ENCODE results near the gene CDT1.
"Not testable (repeated sequence)": the region's sequence is repeated elsewhere in the genome, so short reads cannot be mapped to it uniquely, and the experiment has no call there.

The CDT1 gene

DNA sequence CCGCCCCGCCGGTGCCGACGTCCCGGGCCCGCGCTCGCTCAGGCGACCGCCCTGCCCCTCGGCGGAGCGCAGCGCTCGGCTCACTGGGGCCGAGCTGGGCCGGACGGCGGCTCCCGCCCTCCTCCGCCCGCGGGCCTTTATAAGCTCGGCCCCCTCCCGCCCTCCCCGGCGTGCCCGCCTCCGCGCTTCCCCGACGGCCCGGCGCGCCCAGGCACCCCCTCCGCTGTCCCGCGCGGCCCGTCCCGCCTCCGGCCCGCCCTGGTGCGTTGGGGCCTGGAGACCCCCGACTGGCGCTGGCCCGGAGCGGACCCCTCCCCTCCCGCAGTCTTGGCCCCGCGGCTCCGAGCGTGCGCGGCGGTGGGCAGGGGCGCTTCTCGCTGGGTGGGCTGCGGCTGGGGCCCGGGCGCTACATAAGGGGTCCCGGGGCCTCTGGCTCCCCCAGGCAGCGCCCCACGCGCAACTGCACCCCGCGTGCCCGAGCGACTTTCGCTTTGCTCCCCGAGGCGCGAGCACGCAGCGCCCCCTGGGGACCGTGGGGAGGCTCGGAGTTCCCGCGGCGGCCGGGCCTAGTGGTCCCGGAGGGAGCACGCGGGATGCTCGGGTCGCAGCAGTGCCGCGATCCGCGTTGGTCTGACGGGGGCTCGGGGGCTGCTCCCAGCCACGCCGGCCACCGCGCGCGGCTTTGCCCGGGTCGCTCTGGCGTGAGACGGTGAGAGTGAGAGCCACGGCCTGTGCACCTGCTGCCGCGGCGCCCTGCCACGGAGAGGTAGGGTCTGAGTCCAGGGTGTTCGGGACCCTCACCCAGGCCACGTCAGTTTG lies 18.3 kb upstream of the CDT1 start, which contains the start of gene PIEZO1:
TSS of gene PIEZO1 (minus strand) at position 115 of the 819 bp plus-strand sequence. CDS start 256 bp downstream, outside the sequence.
- peaks cover 38% of the 10 kb centered on the region for H3K4me1 ChIP-seq (ENCODE audit: control insufficient read depth, insufficient read depth, low read length, poor library complexity, severe bottlenecking)
- peak within 1 kb of the TSS; percentile 94 for H3K27ac ChIP-seq (ENCODE audit: low read depth, low read length, severe bottlenecking)
- no peaks in the 10 kb centered on the region for H3K36me3 ChIP-seq (ENCODE audit: control insufficient read depth, insufficient read depth, low read length)
- no peaks in the 10 kb centered on the region for H3K9me3 ChIP-seq (ENCODE audit: control insufficient read depth, low read length)
- WGBS, 2 experiments (ENCODE audit: insufficient coverage in 2 of 2): 8 to 9% methylated on average over 80 to 97 of the region's 110 CpGs
- peak within 1 kb of the TSS; percentile 50 for H3K4me3 ChIP-seq (ENCODE audit: extremely low read depth, insufficient read depth, low read length, poor library complexity, severe bottlenecking)

DNA sequence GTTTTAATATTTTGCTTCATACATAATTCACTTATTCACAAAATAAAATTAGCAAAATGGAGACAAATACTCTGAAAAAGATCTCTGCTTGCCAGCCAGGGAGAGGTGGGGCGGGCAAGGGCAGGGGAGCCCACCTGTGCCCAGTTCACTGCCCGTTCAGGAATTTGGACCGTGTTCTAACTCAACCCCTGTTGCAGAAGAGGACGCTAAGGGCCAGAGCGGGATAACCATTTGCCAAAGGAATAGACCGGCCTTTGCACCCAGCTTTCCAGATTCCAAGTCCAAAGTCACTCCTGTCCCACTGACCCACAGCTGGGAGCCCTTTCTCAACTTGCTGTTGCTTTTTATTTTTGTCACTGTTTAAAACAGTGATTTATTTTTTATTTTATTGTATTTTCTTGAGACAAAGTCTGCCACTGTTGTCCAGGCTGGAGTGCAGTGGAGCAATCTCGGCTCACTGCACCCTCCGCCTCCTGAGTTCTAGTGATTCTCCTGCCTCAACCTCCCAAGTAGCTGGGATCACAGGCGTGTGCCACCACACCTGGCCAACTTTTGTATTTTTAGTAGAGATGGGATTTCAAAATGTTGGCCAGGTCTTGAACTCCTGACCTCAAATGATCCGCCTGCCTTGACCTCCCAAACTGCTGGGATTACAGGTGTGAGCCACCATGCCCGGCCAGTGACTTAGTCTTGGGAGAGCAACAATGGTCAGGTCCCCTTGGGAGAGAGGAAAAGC lies 15.8 kb upstream of the CDT1 start:
- Histone ChIP-seq H3K4me3 (ENCODE audit: extremely low read depth, insufficient read depth, low read length, poor library complexity, severe bottlenecking) (no peak overlapping the region), H3K9me3 (ENCODE audit: control insufficient read depth, low read length) (no peaks in the 10 kb centered on the region), H3K36me3 (ENCODE audit: control insufficient read depth, insufficient read depth, low read length) (no peaks in the 10 kb centered on the region), H3K4me1 (ENCODE audit: control insufficient read depth, insufficient read depth, low read length, poor library complexity, severe bottlenecking) (peaks cover 25% of the 10 kb centered on the region), H3K27ac (ENCODE audit: low read depth, low read length, severe bottlenecking) (no peak overlapping the region)
- WGBS, 2 experiments (ENCODE audit: insufficient coverage in 2 of 2): 91 to 95% methylated on average over 8 to 10 of the region's 11 CpGs

DNA sequence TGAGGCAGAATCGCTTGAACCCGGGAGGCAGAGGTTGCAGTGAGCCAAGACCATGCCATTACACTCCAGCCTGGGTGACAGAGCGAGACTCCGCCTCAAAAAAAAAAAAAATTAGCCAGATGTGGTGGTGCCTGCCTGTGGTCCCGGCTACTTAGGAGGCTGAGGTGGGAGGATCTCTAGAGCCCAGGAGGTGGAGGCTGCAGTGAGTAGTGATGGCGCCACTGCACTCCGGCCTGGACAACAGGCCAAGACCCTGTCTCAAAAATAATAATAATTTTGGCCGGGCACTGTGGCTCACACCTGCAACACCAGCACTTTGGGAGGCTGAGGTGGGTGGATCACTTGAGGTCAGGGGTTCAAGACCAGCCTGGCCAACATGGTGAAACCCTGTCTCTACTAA lies 14.8 kb upstream of the CDT1 start:
- 90 to 93% methylated on average over 6 of the region's 8 CpGs for WGBS, 2 experiments (ENCODE audit: insufficient coverage in 2 of 2)
- not testable (repeated sequence) for H3K27ac ChIP-seq (ENCODE audit: low read depth, low read length, severe bottlenecking); H3K9me3 ChIP-seq (ENCODE audit: control insufficient read depth, low read length); H3K36me3 ChIP-seq (ENCODE audit: control insufficient read depth, insufficient read depth, low read length); H3K4me3 ChIP-seq (ENCODE audit: extremely low read depth, insufficient read depth, low read length, poor library complexity, severe bottlenecking)
- H3K4me1 ChIP-seq (ENCODE audit: control insufficient read depth, insufficient read depth, low read length, poor library complexity, severe bottlenecking): peaks cover 15% of the 10 kb centered on the region

DNA sequence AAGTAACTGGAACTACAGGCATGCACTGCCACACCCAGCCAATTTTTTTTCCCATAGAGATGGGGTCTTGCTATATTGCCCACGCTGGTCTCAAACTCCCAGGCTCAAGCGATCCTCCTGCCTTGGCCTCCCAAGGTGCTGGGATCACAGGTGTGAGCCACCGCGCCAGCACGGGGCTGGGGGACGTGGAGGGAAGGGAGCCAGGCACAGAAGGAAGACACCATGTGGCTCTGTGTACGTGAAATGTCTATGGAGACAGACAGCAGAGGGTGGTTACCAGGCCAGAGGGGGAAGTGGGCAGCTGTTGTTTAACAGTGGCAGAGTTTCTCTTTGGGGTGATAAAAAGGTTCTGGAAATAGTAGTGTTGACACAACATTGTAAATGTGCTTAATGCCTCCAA lies 14.0 kb upstream of the CDT1 start:
- 89 to 98% methylated on average over 6 of the region's 7 CpGs for WGBS, 2 experiments (ENCODE audit: insufficient coverage in 2 of 2)
- Histone ChIP-seq H3K36me3 (ENCODE audit: control insufficient read depth, insufficient read depth, low read length) (no peaks in the 10 kb centered on the region), H3K4me3 (ENCODE audit: extremely low read depth, insufficient read depth, low read length, poor library complexity, severe bottlenecking) (no peak overlapping the region), H3K9me3 (ENCODE audit: control insufficient read depth, low read length) (no peaks in the 10 kb centered on the region), H3K27ac (ENCODE audit: low read depth, low read length, severe bottlenecking) (no peak overlapping the region), H3K4me1 (ENCODE audit: control insufficient read depth, insufficient read depth, low read length, poor library complexity, severe bottlenecking) (peaks cover 13% of the 10 kb centered on the region)

DNA sequence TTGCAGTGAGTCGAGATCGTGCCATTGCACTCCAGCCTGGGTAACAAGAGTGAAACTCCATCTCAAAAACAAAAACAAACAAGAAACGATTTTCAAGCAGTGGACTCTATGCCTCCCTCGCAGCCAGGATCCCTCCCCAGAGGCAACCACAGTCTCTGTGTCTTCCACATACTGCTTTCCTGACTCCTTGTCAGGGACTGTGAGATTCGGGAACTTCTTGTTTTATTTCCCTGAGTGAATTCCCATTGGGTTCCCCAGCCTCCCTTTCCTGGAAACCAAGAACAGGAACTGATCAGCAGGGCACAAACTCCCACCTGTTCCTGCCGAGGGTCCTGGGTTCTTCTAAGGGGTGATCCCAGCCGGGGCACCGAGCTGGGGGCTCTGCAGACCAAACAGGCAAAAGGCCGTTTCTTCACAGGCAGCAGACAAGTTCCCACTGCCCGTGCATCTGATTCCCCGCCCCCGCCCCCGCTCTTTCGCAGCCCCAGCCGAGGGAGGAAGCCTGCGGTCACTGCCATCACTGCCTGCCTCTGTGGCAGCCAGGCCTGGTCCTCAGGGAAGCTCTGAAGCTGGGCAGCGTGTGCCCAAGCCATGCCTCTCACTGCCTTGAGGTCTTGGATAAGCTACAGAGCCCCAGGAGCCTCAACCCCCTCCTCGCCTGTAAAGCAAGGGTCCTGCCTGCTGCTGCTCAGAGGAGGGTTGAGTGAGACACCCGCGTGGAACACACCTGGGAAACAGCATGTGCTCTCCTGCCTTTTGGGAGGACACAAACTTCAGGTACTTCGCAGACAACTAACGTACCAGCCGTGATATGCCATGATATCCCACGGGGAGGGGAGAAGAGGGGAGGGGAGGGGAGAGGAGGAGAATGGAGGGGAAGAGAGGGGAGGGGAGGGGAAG lies 13.0 kb upstream of the CDT1 start:
- H3K27ac ChIP-seq (ENCODE audit: low read depth, low read length, severe bottlenecking): no peak overlapping the region
- peaks cover 11% of the 10 kb centered on the region for H3K4me1 ChIP-seq (ENCODE audit: control insufficient read depth, insufficient read depth, low read length, poor library complexity, severe bottlenecking)
- WGBS, 2 experiments (ENCODE audit: insufficient coverage in 2 of 2): 32 to 38% methylated on average over 13 to 16 of the region's 24 CpGs
- H3K9me3 ChIP-seq (ENCODE audit: control insufficient read depth, low read length): no peaks in the 10 kb centered on the region
- no peaks in the 10 kb centered on the region for H3K36me3 ChIP-seq (ENCODE audit: control insufficient read depth, insufficient read depth, low read length)
- H3K4me3 ChIP-seq (ENCODE audit: extremely low read depth, insufficient read depth, low read length, poor library complexity, severe bottlenecking): no peak overlapping the region

DNA sequence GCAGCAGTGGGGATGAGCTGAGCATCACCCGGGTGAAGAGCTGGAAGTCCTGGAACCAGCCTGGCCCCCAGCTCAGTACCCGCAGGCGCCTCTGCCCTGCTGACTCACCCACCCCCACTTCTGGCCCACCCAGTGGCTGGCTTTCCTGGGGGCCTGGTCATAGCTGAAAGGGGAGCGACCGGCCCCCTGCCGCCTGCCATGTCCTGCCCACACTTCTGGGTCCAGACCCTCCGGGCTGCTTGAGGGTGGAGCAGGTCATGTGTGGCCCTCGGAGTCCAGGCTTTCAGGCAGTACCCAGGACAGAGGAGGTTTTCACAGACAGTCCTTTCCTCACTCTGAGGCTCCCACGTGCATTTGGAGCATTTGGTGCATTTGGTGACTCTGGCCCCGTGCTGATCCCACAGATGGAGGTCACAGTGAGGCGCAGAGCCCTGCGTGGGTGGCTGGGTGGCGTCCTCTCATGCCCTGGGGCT lies 11.5 kb upstream of the CDT1 start:
- Histone ChIP-seq H3K27ac (ENCODE audit: low read depth, low read length, severe bottlenecking) (no peak overlapping the region), H3K4me1 (ENCODE audit: control insufficient read depth, insufficient read depth, low read length, poor library complexity, severe bottlenecking) (peaks cover 10% of the 10 kb centered on the region), H3K4me3 (ENCODE audit: extremely low read depth, insufficient read depth, low read length, poor library complexity, severe bottlenecking) (no peak overlapping the region), H3K9me3 (ENCODE audit: control insufficient read depth, low read length) (no peaks in the 10 kb centered on the region), H3K36me3 (ENCODE audit: control insufficient read depth, insufficient read depth, low read length) (no peaks in the 10 kb centered on the region)
- 82 to 83% methylated on average over 10 to 12 of the region's 13 CpGs for WGBS, 2 experiments (ENCODE audit: insufficient coverage in 2 of 2)

DNA sequence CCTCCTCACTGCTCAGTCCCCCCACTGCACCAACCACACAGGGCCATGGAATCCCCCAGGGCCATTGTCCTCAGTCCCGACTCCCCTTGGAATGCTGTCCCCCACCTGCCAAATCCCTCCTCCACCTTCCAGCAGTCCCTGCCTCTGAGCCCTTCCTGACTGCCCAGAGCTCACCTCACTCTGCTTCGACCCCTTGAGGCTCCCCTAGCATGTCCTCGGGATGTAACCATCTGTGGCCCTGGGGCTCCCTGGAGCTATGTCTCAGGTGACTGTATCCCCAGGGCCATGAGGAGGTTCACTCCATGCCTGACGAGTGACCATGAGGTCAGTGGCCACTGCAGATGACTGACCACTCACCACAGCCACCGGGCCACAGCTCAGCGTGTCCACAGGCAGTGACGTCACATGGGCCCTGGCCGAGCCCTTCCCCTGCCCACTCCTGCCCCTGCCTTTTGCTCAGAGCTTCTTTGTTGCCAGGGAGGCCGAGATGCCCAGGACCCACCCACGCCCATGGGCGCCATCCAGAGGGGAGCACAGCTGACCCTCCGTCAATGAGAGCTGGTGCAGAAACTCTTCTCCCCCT lies 10.8 kb upstream of the CDT1 start:
- H3K4me1 ChIP-seq (ENCODE audit: control insufficient read depth, insufficient read depth, low read length, poor library complexity, severe bottlenecking): peaks cover 10% of the 10 kb centered on the region
- H3K9me3 ChIP-seq (ENCODE audit: control insufficient read depth, low read length): no peaks in the 10 kb centered on the region
- no peaks in the 10 kb centered on the region for H3K36me3 ChIP-seq (ENCODE audit: control insufficient read depth, insufficient read depth, low read length)
- no peak overlapping the region for H3K4me3 ChIP-seq (ENCODE audit: extremely low read depth, insufficient read depth, low read length, poor library complexity, severe bottlenecking)
- WGBS, 2 experiments (ENCODE audit: insufficient coverage in 2 of 2): 88 to 93% methylated on average over 10 to 12 of the region's 12 CpGs
- H3K27ac ChIP-seq (ENCODE audit: low read depth, low read length, severe bottlenecking): no peak overlapping the region

DNA sequence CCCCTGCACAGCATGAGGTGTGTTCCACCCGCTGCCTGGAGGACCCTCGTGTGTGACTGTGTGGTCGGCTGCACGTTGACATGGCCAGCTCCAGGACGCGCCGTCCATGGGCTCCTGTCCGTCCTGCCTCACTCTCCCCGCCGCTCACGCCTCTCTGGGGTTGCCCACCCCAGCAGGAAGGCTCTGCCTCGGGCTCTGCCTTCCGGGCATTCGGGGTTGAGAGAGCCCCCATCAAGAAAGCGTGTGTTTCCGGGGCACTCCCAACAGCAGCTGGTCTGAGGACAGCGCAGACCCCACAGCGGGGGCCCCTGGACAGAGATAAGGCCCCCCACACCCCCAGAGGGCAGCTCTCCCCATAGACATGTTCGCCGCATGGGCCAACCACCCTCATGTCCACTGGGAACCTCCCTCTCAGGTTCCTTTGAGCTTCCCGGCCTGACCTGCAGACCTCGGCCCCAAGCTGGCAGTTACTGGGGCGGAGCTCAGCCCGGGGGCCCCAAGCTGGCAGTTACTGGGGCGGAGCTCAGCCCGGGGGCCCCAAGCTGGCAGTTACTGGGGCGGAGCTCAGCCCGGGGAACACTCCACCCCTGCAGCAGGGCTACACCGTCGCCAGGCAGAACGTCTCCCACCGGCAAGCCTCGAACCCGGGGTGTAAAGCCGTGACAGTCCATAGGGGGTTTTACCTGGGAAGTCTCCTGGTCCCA lies 10.2 kb upstream of the CDT1 start:
- no peaks in the 10 kb centered on the region for H3K36me3 ChIP-seq (ENCODE audit: control insufficient read depth, insufficient read depth, low read length)
- no peaks in the 10 kb centered on the region for H3K9me3 ChIP-seq (ENCODE audit: control insufficient read depth, low read length)
- 78% methylated on average over 23 to 32 of the region's 35 CpGs for whole genome bisulfite sequencing, 2 experiments (ENCODE audit: insufficient coverage in 2 of 2)

DNA sequence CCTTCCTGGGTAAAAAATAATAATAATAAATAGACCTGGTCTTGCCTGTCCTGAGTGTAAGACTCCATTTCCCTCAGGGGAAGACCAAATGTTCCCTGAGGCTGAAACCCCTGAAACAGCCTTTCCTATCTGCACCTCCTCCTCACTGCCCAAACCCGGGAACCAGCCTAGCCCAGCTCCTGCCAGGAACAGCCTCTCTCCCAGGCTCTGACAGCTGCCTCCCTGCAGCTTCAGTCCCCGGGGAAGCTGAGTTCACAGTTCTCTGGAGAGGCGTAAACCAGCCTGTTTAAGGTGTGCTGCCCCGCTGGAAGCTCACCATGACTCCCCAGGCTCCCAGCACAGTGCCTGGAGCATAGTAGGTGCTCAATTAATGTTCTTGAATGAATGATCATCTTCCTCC lies 7.3 kb upstream of the CDT1 start:
- WGBS, 2 experiments (ENCODE audit: insufficient coverage in 2 of 2): no CpG with 5 or more reads among the region's 4 CpGs
- Histone ChIP-seq H3K27ac (ENCODE audit: low read depth, low read length, severe bottlenecking) (no peak overlapping the region), H3K4me1 (ENCODE audit: control insufficient read depth, insufficient read depth, low read length, poor library complexity, severe bottlenecking) (peaks cover 7% of the 10 kb centered on the region), H3K4me3 (ENCODE audit: extremely low read depth, insufficient read depth, low read length, poor library complexity, severe bottlenecking) (no peak overlapping the region), H3K9me3 (ENCODE audit: control insufficient read depth, low read length) (no peaks in the 10 kb centered on the region), H3K36me3 (ENCODE audit: control insufficient read depth, insufficient read depth, low read length) (no peaks in the 10 kb centered on the region)

More for the DNA sequence above, 10.2 kb upstream of the CDT1 start:
- Histone ChIP-seq H3K27ac (ENCODE audit: low read depth, low read length, severe bottlenecking) (no peak overlapping the region), H3K4me1 (ENCODE audit: control insufficient read depth, insufficient read depth, low read length, poor library complexity, severe bottlenecking) (peaks cover 10% of the 10 kb centered on the region), H3K4me3 (ENCODE audit: extremely low read depth, insufficient read depth, low read length, poor library complexity, severe bottlenecking) (no peak overlapping the region)

Measured in mesodermal cell (in vitro differentiated cells).